ENCODE data around the gene DNM3. TPM values are rescaled to one million over a fixed set of nuclear protein-coding genes. Genes with fewer than 3 reads are reported as not detected.

Gene DNM3
- total RNA-seq, 1 experiment from 2014 or later, result 2.7 TPM

GRCh38 chr1:172429331-172430127 lies 588.2 kb downstream of the DNM3 start:
- Mint-ChIP-seq H3K4me3 (no peak overlapping the region; a peak in 1 of 5 replicates), H3K27ac (no peak overlapping the region), H3K36me3 (ENCODE audit: insufficient read depth in 1 of 3, low read depth in 3 of 3) (peaks cover 0 to 6% (median 1%) of the 10 kb centered on the region in 3 experiments; a peak in 2 of 7 replicates), H3K9me3 (no peaks in the 10 kb centered on the region), H3K27me3 (ENCODE audit: low read depth) (no peaks in the 10 kb centered on the region; the same call in 1 of the 2 replicates), H3K4me1 (peaks cover 16% of the 10 kb centered on the region in 2 experiments)
- Histone ChIP-seq H3K14ac (ENCODE audit: insufficient read depth, low read length) (no peak overlapping the region), H3K23ac (ENCODE audit: insufficient read length, low read depth, low read length) (no peak overlapping the region), H3K79me2 (ENCODE audit: insufficient read depth, low read length) (no peaks in the 10 kb centered on the region), H3K23me2 (ENCODE audit: insufficient read length, low read depth, low read length, poor library complexity, severe bottlenecking) (no peaks in the 10 kb centered on the region), H4K20me1 (ENCODE audit: control insufficient read depth, insufficient read depth, insufficient read length) (no peaks in the 10 kb centered on the region), H4K8ac (replicated peaks; ENCODE audit: insufficient read length, low read depth, low read length) (no peak overlapping the region), H3K9me3 (ENCODE audit: control insufficient read depth, low read depth, low read length) (no peaks in the 10 kb centered on the region), H4K91ac (ENCODE audit: insufficient read length, low read depth, low read length) (no peak overlapping the region), H2BK15ac (ENCODE audit: low read depth, low read length) (no peak overlapping the region), H3T11ph (ENCODE audit: low read length) (no peak overlapping the region), H3K56ac (ENCODE audit: insufficient read length, low read depth, low read length) (no peak overlapping the region), H3K4me1 (ENCODE audit: insufficient read depth, low read length) (no peaks in the 10 kb centered on the region; the same call in 1 of the 2 replicates), H2AK5ac (ENCODE audit: insufficient read length, low read length) (no peak overlapping the region), H3K27me3 (ENCODE audit: insufficient read depth, low read length) (no peaks in the 10 kb centered on the region), H2BK5ac (ENCODE audit: insufficient read length, low read length) (no peak overlapping the region), H3K27ac (ENCODE audit: insufficient read length, low read depth, low read length) (no peak overlapping the region), H2BK120ac (ENCODE audit: low read depth, low read length, poor library complexity, severe bottlenecking) (no peak overlapping the region), H4K5ac (ENCODE audit: insufficient read length, low read depth, low read length) (no peak overlapping the region), H3K79me1 (ENCODE audit: insufficient read depth, low read depth, low read length, poor library complexity, severe bottlenecking) (no peaks in the 10 kb centered on the region), H3K4me2 (ENCODE audit: insufficient read depth, insufficient read length, low read length) (no peak overlapping the region), H3K4ac (ENCODE audit: low read depth, low read length) (no peak overlapping the region), H3K18ac (ENCODE audit: insufficient read length, low read depth, low read length) (no peak overlapping the region), H2BK12ac (ENCODE audit: insufficient read length, low read depth, low read length) (no peak overlapping the region), H2AFZ (ENCODE audit: low read length) (no peak overlapping the region), H3K9ac (ENCODE audit: extremely low read depth, insufficient read length, low read length) (no peak overlapping the region), H2BK20ac (ENCODE audit: low read depth, low read length, poor library complexity, severe bottlenecking) (no peak overlapping the region)
- DNase-seq, result no peak
- no CpG with 5 or more reads among the region's 1 CpG for WGBS (ENCODE audit: extremely low coverage, insufficient read length, low lambda C conversion rate)
- peak; percentile 79 for TF ChIP-seq CTCF (conservative IDR thresholded peaks at IDR 0.05)
